Glomerular visceral epithelial cell (primary cell): Measurements from ENCODE around the gene RFX3.
A peak's percentile ranks its signal among the peaks of the same experiment; 100 is the strongest.
"Not testable (repeated sequence)": the region's sequence is repeated elsewhere in the genome, so short reads cannot be mapped to it uniquely, and the experiment has no call there.

Source experiments
- DNase-seq: peaks from one replicate; pipeline ENCODE4 v3.0.0-alpha.2; 2016; ENCODE audit errors: extremely low spot score

Gene RFX3

DNA sequence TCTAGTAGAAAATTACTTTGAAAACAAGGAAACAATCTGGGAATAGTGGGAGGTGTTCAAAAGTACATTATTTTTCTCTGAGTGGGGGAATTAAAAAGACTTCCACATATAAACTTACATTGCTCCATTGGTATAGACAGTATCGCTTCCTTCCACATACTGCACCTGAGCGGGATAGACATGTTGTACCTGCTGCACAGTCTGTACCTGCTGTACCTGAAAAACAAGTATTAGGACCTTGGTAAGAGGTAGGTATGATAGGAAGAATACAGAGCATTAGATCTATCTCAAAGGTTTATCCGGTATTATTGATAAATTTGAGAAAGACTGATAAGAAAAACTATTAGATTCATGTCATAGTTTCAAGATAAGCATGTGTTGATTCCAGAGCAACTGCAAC lies 179.3 kb downstream of the RFX3 start:
- DNase-seq, result no peak

DNA sequence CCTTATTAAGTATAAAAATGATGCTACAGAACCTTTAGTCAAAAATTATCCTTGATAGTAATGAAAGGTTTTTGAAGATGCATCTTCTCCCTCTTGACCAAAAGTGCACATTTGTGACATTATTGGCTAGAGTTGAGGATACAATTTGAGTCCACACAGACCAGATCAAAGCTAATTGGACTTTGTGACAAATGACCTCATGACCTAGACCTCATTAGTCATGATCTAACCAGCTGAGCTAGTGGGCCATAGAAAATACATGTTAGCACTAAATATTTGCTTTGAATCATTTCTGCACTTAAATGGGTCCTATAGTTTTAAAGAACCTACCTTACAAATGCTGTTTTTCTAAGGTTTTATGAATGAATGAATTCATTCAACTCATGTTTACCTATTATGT lies 182.1 kb downstream of the RFX3 start:
- no peak for DNase-seq

DNA sequence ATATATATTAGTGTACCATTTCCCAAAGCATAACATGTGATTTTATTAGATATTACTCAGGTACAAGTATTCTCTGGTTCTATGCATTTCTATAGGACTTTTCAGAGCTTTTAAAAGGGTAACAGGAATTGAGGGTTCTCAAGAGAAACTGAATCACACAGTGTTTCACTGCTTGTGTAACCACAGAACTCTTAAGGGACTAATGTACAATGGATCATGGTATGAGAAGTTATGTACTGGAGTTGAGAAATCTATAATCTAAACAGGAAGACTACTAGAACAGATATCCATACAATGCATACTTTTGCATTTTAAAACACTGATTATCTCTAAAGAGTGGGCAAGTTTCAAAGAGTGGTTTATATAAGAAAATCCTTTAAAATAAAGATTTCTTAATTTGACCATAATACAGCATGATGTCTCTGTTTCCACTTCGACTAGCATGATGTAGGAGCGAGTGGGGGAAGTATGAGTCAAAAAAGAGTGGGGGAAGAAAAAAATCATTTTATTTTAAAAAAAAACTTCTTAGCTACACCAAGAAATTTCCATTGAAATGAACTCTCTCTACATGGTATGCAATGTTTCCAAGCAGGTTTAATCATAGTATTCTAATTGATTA lies 183.5 kb downstream of the RFX3 start:
- no peak for DNase-seq

DNA sequence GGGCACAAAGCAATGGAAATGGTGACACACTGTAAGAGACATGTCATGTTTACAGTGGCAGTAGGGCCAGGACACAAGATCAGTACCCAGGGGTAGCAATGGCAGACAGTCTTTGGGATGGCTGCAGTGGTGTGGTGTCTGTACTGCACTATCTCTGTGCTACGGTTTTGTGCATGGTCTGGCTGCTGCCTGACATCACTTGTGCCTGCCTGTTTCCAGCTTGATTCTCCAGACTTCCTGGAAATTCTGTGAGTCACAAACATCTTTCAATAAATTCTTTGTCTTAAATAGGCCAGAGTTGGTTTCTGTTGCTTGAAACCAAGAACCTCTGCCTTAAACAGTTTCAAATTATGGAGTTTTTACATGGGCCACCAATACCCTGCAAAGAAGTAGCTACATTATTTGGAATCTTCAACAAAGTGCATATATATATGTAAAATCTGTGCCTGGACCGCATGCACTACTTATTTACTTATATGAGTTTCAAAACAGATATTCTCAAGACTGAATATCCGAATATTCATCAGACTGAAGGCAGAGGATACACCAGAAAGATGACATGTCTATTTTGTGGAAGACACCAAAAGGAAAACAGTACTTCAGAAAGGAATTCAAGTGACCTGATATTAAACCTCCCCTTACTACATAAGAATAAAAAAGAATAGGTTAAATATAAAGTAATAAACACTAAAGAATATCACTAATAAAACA lies 188.1 kb downstream of the RFX3 start:
- DNase-seq, result peak; percentile 3

DNA sequence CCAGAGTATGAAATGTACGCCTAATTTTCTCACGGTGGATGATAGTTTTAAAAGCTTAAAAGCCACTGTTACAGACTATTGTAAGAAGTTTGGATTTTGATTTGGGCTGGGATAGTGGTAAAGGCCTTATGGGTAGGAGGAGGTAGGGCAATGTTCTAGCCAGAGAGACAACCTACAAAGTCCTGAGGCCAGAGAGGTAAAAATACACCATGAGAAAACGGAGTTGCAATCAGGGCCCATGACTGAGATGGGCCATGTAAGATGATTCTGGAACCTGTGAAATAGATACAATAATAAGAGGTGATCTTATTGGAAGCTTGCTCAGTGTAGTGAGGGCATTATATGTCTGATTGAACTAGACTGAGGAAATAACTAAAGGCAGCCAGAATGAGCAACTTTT lies 188.8 kb downstream of the RFX3 start:
- DNase-seq, result no peak

DNA sequence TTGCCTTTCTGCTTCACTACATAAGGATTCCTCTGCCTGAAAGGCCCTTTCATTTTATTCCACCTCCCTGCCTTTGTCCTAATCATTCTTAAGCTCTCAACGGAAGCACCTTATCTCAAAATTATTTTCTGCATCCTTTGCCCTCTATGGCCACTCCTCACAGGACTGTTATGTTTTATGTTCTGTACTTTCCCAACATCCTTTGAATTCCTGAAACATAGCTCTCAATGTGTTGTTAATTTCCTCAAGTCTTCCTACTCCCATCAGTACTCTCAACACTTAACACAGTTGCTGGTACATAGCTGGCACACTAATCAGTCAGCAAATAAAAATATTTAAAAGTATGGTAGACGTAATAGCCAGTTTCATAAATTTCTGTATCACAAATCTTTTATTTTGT lies 193.0 kb downstream of the RFX3 start:
- DNase-seq, result no peak

DNA sequence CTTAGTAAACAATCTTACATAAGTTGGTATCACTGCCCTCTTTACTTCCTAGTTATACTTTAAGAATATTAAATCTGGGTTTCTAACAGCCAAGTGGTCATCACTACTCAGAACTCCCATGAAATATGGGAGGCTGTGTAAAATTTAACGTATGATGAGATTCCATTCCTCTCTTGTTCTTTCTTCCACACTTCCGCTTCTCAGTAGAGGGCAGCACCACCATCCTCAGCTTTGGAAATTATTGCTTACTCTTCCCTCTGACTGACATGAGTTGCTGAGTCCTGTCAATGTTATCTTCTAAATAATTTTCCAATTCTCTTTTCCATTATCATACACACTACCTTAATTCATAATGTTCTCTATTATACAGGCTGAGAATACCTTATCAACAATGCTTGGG lies 194.0 kb downstream of the RFX3 start:
- no peak for DNase-seq

DNA sequence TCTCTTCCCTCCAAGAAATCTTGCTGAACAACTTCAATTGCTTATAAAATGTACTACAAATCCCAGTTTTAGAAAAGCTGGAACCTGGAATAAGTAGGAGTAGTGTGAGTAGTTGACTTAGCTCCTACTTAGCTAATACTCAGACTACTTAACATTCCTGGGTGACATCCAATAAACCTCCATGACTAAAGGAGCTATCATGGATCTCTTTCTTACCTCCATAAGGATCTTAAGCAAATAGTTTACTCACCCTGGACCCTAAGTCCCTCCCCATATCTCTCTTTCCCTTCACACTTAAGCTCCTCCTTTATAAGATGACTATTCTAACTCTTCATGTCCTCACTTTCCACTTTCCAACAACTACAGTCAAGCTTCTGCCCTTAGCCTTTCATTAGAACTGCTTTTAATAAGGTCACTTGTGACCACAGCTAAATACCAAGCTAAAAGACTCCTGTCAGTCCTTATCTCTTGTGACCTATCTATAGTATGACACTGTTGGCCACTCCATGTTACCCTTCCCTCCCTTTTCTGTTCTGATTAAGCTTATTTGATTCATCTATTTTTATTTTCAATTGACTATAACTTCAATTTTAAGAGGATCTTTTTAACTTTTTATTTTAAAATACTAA lies 194.9 kb downstream of the RFX3 start:
- DNase-seq, result peak; percentile 1

DNA sequence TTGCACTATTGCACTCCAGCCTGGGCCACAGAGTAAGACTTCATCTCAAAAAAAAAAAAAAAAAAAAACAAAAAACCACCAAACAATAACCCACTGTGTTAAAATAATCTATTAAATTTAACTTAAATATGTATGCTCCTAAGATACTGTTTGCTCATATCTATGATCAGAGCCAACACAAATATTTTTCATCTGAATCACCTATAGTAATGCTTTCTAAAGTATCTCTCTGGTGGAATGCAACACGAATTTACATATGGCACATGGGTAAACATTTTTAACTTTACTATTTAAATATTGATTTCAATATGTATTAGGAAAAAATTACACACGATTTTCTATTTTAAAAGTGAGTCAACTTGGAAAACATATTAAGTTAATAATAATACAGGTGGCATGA lies 196.4 kb downstream of the RFX3 start:
- no peak for DNase-seq

DNA sequence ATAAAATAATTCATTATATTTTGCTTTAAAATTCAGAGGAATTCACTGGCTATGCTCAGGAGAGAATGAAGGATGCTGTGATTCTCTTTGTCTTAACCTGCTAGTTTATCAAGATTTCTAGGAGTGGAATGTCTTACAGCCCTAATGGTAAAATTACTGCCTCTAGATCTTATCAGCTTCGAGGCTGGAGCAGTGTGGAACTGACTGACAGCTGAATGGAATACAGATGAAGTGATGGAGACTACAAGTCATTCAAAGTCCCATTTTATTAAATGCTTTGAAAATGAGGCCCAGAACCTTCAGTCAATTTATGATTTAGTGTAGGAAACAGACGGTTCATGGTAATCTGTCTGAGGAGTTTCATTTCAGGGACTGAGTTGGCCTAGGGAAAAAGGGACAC lies 202.1 kb downstream of the RFX3 start:
- DNase-seq, result no peak

DNA sequence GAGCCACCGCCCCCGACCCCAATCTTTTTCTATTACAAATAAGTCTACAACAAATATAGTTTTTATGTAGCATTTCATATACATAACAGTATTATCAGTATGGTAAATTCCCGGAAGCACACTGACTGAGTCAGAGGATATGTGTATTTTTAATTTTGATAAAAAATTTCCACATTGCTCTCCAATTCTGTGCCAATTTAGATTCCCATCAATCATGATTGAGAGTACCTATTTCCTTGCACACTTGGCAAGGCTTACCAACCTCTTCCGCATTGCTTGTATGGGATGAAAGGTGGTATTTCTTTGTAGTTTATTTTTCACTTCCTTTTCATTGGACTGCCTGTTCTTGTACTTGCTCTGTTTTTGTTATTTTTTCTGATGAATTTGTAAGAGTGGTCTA lies 204.6 kb downstream of the RFX3 start:
- DNase-seq, result no peak

DNA sequence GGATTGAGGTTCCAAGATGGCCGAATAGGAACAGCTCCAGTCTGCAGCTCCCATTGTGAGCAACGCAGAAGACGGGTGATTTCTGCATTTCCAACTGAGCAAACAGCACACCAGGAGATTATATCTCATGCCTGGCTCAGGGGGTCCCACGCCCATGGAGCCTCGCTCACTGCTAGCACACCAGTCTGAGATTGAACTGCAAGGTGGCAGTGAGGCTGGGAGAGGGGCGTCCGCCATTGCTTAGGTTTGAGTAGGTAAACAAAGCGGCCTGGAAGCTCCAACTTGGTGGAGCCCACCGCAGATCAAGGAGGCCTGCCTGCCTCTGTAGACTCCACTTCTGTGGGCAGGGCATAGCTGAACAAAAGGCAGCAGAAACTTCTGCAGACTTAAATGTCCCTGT lies 213.2 kb downstream of the RFX3 start:
- DNase-seq, result not testable (repeated sequence)

DNA sequence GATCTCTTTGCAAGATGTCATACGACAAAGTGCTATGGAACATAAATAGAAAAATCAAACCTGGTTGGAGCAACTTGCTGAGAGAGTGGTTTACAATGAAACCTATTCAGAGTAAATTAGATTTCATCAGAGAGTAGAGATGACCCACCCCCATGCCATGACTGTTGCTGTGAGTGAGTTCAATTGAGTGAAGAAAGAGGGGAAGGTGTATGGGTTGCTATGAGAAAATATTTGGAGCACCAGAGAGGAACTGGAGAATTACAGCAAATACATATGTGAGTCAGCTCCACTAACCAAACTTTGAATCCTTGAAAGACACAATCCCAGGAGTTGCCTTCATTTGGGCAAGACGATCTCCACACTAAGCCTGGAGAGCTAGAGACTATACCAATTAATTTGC lies 217.2 kb downstream of the RFX3 start:
- DNase-seq, result no peak

DNA sequence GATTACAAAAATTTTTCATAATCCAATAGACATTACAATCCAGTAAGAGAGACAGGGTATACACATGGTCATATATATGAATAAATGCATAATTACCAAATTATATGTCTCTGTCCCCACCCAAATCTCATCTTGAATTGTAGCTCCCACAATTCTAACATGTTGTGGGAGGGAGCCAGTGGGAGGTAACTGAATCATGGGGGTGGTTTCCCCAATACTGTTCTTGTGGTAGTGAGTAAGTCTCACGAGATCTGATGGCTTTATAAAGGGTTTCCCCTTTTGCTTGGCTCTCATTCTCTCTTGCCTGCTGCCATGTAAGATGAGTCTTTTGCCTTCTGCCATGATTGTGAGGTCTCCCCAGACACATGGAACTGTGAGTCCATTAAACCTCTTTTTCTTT lies 221.4 kb downstream of the RFX3 start:
- not testable (repeated sequence) for DNase-seq

DNA sequence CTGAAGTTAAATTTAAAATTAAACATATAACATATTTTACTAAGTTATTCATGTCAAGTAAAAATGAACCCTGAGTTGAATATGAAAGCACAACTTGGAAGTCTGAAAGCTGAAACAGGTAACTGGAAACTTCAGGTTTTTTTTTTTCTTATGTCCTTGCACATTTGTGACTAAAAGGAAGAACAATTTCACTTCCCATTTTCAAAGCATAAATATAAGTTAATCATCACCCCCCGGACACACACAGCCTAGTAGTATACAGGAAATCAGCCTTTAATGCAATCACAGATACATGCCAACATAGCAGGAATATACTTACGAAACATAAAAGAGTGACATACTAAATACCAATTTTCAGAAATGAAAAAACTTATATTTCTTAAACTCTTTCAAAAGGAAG lies 225.9 kb downstream of the RFX3 start:
- no peak for DNase-seq

DNA sequence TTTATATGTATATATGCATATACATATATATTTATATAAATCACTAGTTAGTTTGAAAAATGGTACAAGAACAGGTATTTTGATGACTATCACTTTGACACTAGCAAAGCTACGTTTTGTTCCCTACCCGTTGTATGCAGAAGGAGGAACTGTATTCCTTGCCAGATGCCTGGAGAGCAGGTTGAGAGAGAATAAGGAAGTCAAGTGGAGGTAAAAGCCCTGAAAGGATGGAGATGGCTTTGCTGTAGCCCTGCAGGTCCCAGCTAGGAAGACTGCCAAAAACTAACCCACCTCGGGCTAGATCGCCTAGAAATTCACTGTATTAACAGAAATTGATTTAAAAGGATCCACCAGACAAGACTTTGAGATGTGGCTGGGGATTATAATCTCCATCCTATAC lies 229.3 kb downstream of the RFX3 start:
- no peak for DNase-seq

DNA sequence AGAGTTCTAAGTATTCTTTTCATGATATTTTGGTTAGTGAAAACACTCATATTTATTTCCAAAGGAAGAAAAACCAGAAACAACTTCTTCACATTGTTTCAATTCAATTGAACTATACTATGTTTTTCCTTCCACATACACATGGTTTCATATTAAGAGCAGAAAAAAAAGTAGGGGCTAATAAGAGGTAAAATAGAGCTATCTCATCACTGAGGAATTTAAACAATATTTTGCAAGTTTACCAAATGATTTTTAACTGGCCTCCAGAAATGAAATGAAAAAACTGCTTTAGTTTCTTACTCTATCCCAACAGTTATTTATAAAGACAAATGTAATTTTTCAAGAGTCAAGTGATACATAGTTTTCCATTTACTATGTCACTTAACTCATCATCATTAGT lies 233.5 kb downstream of the RFX3 start:
- DNase-seq, result no peak

DNA sequence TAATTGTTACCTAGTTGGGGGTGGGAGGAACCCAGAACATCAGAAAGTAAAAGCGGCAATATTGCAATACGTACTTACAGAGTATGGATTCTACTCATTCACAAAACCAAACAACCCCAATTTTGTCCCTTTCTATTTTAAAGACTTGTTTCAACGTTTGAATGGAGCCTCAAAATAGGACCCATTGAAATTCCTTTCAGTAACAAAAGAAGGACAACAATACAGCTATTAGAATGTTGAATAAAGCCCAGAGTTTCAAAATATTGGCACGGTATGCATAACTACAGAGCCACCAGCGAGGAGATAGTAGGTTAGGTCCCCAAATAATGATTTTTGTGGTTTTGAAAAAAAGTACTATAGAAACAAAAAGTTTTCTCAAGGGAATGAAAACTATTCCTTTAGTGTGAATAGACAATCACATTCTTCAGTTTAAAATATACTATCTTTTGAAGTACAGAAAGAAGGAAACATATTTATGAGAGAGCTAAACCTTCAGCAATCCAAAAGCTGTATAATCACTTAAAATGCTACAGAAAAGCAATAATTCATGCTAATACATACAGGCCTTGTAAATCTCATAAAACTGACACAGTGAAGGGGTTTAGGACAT lies 235.5 kb downstream of the RFX3 start:
- no peak for DNase-seq

DNA sequence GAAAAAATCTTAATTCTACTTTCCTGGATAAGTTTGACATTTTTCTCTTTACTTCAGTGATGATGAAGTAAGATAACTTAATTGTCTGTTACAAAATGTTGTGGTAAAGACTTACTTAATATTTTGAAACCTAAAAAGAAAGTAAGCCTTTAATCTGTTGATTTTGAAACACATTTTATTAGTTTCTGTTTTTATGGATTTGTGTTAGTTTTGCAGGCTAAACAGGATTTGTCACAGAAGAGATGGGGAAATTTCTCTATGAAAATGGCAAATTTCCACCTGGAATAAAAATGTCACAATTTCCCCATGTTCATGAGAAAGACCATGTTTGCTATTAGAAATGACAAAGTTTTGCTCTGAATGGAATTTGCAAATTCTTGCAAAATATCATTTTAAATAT lies 237.1 kb downstream of the RFX3 start:
- DNase-seq, result no peak

DNA sequence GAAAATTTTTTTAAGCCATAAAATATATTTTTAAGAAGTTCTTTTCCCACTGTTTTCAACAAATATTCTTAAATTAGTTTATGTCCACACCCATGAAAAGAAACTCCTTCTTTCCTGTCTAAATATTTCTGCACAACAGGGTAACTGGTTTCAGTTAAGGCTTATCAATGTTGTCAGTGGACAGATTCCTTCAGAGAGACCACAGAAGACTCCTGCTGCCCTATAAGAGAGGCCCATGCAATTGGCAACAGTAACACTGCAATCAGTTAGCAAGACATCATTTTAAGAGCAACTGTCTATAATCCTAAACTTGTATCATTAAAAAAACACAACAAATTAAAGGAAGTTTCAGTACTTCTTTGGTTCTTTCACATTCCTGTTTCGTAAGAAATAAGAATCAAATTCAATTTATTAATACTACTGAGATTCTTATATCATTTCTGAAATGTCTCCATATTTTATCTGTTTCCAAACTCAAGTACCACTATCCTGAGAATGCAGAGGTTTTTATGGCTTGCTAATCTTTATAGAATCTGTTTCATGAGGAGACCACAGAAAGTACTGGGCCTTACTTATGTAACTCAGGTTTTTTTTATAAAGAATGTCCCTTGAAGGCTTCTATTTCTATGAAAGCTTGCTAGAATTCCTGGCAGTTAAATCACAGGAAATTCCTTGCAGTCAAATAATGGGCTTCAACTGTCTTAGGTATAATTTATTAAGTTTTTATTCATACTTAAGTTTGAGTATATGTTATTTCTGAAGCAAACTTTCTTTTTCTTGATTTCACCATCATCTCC lies 240.2 kb downstream of the RFX3 start:
- DNase-seq, result no peak

DNA sequence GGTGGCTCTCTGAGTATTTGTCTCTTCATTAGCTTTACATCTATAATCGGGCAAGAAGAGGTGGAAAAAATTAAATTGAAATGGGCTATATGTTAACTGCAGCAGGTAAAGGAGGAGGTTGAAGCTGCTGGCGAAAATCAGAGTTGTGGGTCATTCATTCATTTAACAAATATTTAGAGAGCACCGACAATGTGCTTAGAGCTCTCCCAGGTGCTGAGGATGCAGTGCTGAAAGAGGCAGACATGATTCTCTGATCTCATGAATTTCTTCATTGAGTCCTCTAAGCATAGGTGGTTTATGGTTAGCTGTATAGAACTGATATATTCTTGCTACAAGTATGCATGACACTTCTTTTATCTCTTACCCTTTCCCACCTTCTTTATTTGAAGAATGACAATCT lies 243.4 kb downstream of the RFX3 start:
- DNase-seq, result no peak

DNA sequence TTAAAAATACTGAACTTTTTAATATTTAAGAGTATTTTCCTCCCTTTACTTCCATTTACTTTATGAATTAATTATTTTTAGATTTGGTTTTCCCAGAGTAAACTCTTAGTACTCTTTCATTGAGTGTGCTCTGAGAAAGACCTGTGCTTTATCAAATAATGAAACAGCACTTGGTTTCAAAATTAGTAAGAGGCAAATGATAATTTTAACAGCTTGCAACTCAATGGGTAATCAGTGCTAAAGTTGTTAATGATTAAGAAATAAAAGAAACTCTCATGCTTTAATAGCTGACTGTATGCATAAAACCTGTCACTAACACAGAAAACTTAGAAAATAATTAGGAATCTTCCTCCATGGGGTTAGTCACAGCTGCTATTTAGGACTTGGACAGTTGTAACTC lies 244.4 kb downstream of the RFX3 start:
- DNase-seq, result no peak
